Prostate gland (tissue), 2 donors: ENCODE data around the gene DDOST.

Experiments used
- CTCF ChIP-seq, 4 experiments: fragments of 200-600 bp in 2 of 4; fragments of 450-650 bp in 2 of 4; sonication (generic) in 2 of 4; IDR thresholded peaks; 1 replicate in 3 of 4; 2 replicates in 1 of 4; pipeline ENCODE4 v1.5.1; 2016 to 2019; ENCODE audit warnings: antibody characterized with exemption in 4 of 4, mild to moderate bottlenecking in 2 of 4, moderate library complexity in 2 of 4
- POLR2A ChIP-seq: fragments of 450-650 bp; IDR thresholded peaks from one replicate; pipeline ENCODE4 v1.6.1; 2016; ENCODE audit warnings: antibody characterized with exemption, mild to moderate bottlenecking

DNA sequence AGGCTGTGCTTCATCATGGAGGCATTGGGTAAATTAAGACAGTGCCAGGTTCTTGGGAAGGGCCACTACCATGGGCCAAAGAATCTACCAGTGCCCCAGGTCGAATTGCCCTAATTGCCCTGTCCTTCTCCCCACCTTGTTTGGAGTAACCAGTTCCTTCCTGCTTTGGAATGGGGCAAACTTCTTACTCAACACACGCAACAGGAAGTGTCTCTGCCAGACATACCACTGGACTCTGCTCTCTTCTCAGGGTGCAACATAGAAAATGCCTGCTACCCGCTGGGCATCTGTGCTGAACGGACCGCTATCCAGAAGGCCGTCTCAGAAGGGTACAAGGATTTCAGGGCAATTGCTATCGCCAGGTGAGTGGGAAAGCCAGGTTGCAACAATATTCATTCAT lies 56.5 kb downstream of the DDOST start:
- TF ChIP-seq CTCF (IDR thresholded peaks at IDR 0.05) (no peak), POLR2A (no peak)
